K562 (cell line): Measurements from ENCODE around the gene MLIP. TPM values are rescaled to one million over a fixed set of nuclear protein-coding genes. Genes with fewer than 3 reads are reported as not detected.

Experiments used
- ATAC-seq: fragments of 200-7000 bp; cut with Tn5 transposase; 3 replicates; pipeline ENCODE4 v1.9.1; 2020; ENCODE audit warnings: moderate library complexity
- BruUV-seq: library from RNA; stranded (reverse); fragments of 400-500 nt; replicated peaks from 2 replicates; lab custom pipeline; 2021; lab: Mats Ljungman, UMichigan
- CTCF ChIA-PET: fragments of 300-600 bp; formaldehyde crosslinking; extraction: SDS; loops from one replicate; lab custom pipeline; 2021; ENCODE audit warnings: low intra/inter-chr PET ratio; lab: Yijun Ruan, JAX
- POLR2A ChIA-PET: fragments of 300-600, 350-650 bp; sonication (Branson Sonifier 250); formaldehyde crosslinking; extraction: SDS; loops from one replicate; lab custom pipeline; 2021; ENCODE audit warnings: antibody characterized with exemption, inconsistent platforms; lab: Yijun Ruan, JAX
- DNase-seq, 4 experiments: peaks; one replicate each; pipeline versions ENCODE4 v3.0.0 to v3.0.0-alpha.2; 2011 to 2018; ENCODE audit warnings: low spot score in 3 of 4, mixed read lengths in 3 of 4; ENCODE audit errors: extremely low read depth in 1 of 4
- FAIRE-seq: peaks from 2 replicates; lab custom pipeline; 2011; peaks lifted over from hg19 to GRCh38; lab: Jason Lieb, UNC
- H2AFZ ChIP-seq: 2 replicates; pipeline ENCODE4 v1.6.0; 2011; ENCODE audit warnings: low read depth, low read length, control low read depth, inconsistent platforms
- H3K27ac ChIP-seq: fragments of 200-600 bp; 3 replicates; pipeline ENCODE4 v1.8.0; 2011; ENCODE audit warnings: low read depth, mild to moderate bottlenecking, control low read depth, inconsistent platforms, low read length, moderate library complexity, mixed read lengths; ENCODE audit errors: extremely low read depth
- H3K27me3 ChIP-seq, 2 experiments: fragments of 300-600 bp in 1 of 2; 2 replicates in 1 of 2; 3 replicates in 1 of 2; pipeline versions ENCODE4 v1.6.0 to v1.8.0; 2011; ENCODE audit warnings: inconsistent platforms in 2 of 2, low read length in 2 of 2, mild to moderate bottlenecking in 1 of 2, mixed read lengths in 1 of 2, moderate library complexity in 1 of 2; ENCODE audit not compliant: control insufficient read depth in 2 of 2, insufficient read depth in 2 of 2
- H3K36me3 ChIP-seq: fragments of 300-600 bp; 3 replicates; pipeline ENCODE4 v1.8.0; 2011; ENCODE audit warnings: mild to moderate bottlenecking, low read length, inconsistent platforms; ENCODE audit not compliant: control insufficient read depth, insufficient read depth
- H3K4me1 ChIP-seq, 2 experiments: fragments of 200-600 bp in 1 of 2; replicated peaks in 1 of 2; 2 replicates in 1 of 2; 3 replicates in 1 of 2; pipeline versions ENCODE4 v1.5.1 to v1.8.0; 2011; ENCODE audit warnings: inconsistent platforms in 2 of 2, low read length in 2 of 2, mild to moderate bottlenecking in 1 of 2, mixed read lengths in 1 of 2, moderate library complexity in 1 of 2; ENCODE audit not compliant: control insufficient read depth in 2 of 2, insufficient read depth in 2 of 2
- H3K4me2 ChIP-seq: 2 replicates; pipeline ENCODE4 v1.6.1; 2011; ENCODE audit warnings: low read length, control low read depth, inconsistent platforms, mixed read lengths; ENCODE audit not compliant: insufficient read depth
- H3K4me3 ChIP-seq: fragments of 200-600 bp; sonication (generic), shearing (Covaris generic); 2 replicates; pipeline ENCODE4 v1.5.1; 2016; ENCODE audit warnings: control low read depth, inconsistent platforms
- H3K79me2 ChIP-seq: fragments of 200-600 bp; 3 replicates; pipeline ENCODE4 v1.8.0; 2011; ENCODE audit warnings: low read length, inconsistent platforms; ENCODE audit not compliant: control insufficient read depth, insufficient read depth
- H3K9ac ChIP-seq, 2 experiments: 2 replicates each; pipeline versions ENCODE4 v1.6.0 to v1.6.1; 2011; ENCODE audit warnings: low read depth in 2 of 2, low read length in 2 of 2, control low read depth in 1 of 2, inconsistent platforms in 1 of 2, mild to moderate bottlenecking in 1 of 2, mixed read lengths in 1 of 2; ENCODE audit not compliant: insufficient read depth in 1 of 2
- H3K9me1 ChIP-seq: one replicate; pipeline ENCODE4 v1.6.0; 2011; ENCODE audit warnings: inconsistent platforms, mild to moderate bottlenecking, low read length, moderate library complexity; ENCODE audit not compliant: control insufficient read depth, insufficient read depth
- H3K9me3 ChIP-seq: replicated peaks from 2 replicates; pipeline ENCODE4 v1.5.1; 2011; ENCODE audit warnings: low read depth, low read length, inconsistent platforms; ENCODE audit not compliant: control insufficient read depth, insufficient read depth
- H4K20me1 ChIP-seq: replicated peaks from 2 replicates; pipeline ENCODE4 v1.6.1; 2011; ENCODE audit warnings: low read length, inconsistent platforms, mixed read lengths; ENCODE audit not compliant: control insufficient read depth, insufficient read depth
- COPS2 ChIP-seq: fragments of 450-650 bp; conservative IDR thresholded peaks from 2 replicates; pipeline ENCODE4 v1.6.1; 2016; ENCODE audit warnings: mild to moderate bottlenecking, moderate library complexity
- CTBP1 ChIP-seq: fragments of 450-650 bp; IDR thresholded peaks from 2 replicates; pipeline ENCODE4 v1.6.1; 2016; ENCODE audit warnings: borderline replicate concordance
- E2F3 ChIP-seq: fragments of 250-450 bp; sonication (Bioruptor Pico); IDR thresholded peaks from 2 replicates; pipeline ENCODE4 v1.4.0; 2020; ENCODE audit warnings: mild to moderate bottlenecking
- FOXP1 ChIP-seq: sonication (generic); formaldehyde crosslinking; IDR thresholded peaks from 2 replicates; pipeline ENCODE4 v1.8.0; 2022; ENCODE audit warnings: mild to moderate bottlenecking, missing genetic modification reagents
- KLF1 ChIP-seq: fragments of 450-650 bp; IDR thresholded peaks from 2 replicates; pipeline ENCODE4 v1.6.1; 2016; ENCODE audit warnings: missing genetic modification characterization, missing compliant biosample characterization
- MAFK ChIP-seq: IDR thresholded peaks from 2 replicates; pipeline ENCODE4 v1.6.1; 2011; ENCODE audit warnings: low read length, improper control_type of control experiment
- NCOA2 ChIP-seq, 2 experiments: fragments of 450-650 bp; IDR thresholded peaks; 2 replicates each; pipeline ENCODE4 v1.6.1; 2018; ENCODE audit warnings: mild to moderate bottlenecking in 2 of 2, moderate library complexity in 1 of 2; ENCODE audit not compliant: partially characterized antibody in 2 of 2
- PCBP1 ChIP-seq: fragments of 200-400 bp; formaldehyde crosslinking; IDR thresholded peaks from 2 replicates; pipeline ENCODE4 v1.6.1; 2018; ENCODE audit warnings: mild to moderate bottlenecking, low read depth, low read length; ENCODE audit not compliant: poor library complexity, severe bottlenecking
- PHB ChIP-seq: fragments of 250-450 bp; sonication (Bioruptor Pico); IDR thresholded peaks from 2 replicates; pipeline ENCODE4 v1.5.0; 2021
- RAD21 ChIP-seq, 2 experiments: fragments of 250-450 bp in 1 of 2; fragments of 450-650 bp in 1 of 2; sonication (Bioruptor Pico) in 1 of 2; formaldehyde crosslinking in 1 of 2; IDR thresholded peaks in 1 of 2; conservative IDR thresholded peaks in 1 of 2; 2 replicates each; pipeline versions ENCODE4 v1.4.0 to v1.8.0; 2020 to 2022; ENCODE audit warnings: mild to moderate bottlenecking in 2 of 2, moderate library complexity in 1 of 2
- SRSF9 ChIP-seq: fragments of 200-400 bp; formaldehyde crosslinking; IDR thresholded peaks from 2 replicates; pipeline ENCODE4 v1.6.1; 2017; ENCODE audit warnings: low read depth, low read length, borderline replicate concordance
- TCFL5 ChIP-seq: fragments of 250-450 bp; sonication (Bioruptor Pico); conservative IDR thresholded peaks from 2 replicates; pipeline ENCODE4 v1.6.1; 2021; ENCODE audit warnings: mild to moderate bottlenecking, moderate library complexity, matching md5 sums
- ZNF282 ChIP-seq: sonication (generic); formaldehyde crosslinking; IDR thresholded peaks from 2 replicates; pipeline ENCODE4 v1.8.1; 2023; ENCODE audit warnings: missing genetic modification reagents
- ZNF445 ChIP-seq: fragments of 250-450 bp; sonication (Bioruptor Pico); IDR thresholded peaks from 2 replicates; pipeline ENCODE4 v1.4.0; 2020; ENCODE audit warnings: low read depth, mild to moderate bottlenecking, moderate library complexity
- ZNF695 ChIP-seq: fragments of 450-650 bp; formaldehyde crosslinking; IDR thresholded peaks from 2 replicates; pipeline ENCODE4 v1.4.0; 2020; ENCODE audit warnings: mild to moderate bottlenecking, moderate library complexity
- WGBS: fragments of 100-300 bp; shearing (Covaris generic); methylation state at CpG from one replicate; pipeline ENCODE4 v1.1.6; 2016; ENCODE audit warnings: low coverage, mixed read lengths; ENCODE audit not compliant: insufficient coverage; ENCODE audit errors: missing lambda C conversion rate; 5-methylcytosine and 5-hydroxymethylcytosine counted together
- in situ Hi-C: fragments of 300-500 bp; cut with MboI; formaldehyde crosslinking; loops from 4 replicates; pipeline ENCODE4 v1.15.0; 2018; ENCODE audit warnings: inconsistent platforms, mixed read lengths
- intact Hi-C: fragments of 100-400 bp; cut with micrococcal nuclease; formaldehyde crosslinking; loops from 2 replicates; pipeline ENCODE4 v1.14.2; 2022
- polyA plus RNA-seq, 8 experiments: library from polyadenylated mRNA; depleted of rRNA in 4 of 8; stranded (reverse) in 5 of 8; unstranded in 3 of 8; fragments of >200 nt; fragmentation: Nextera tagmentation in 2 of 8; fragmentation: Illumina TruSeq in 1 of 8; extraction: Ambion mirVana in 2 of 8; extraction: Trizol in 1 of 8; gene quantifications; 2 replicates each; pipeline versions ENCODE4 v1.2.1 to v1.2.3, GENCODE V29; 2011 to 2014; ENCODE audit warnings: inconsistent platforms in 1 of 8, missing spikeins in 1 of 8
- total RNA-seq, 7 experiments: library from RNA; depleted of rRNA in 6 of 7; stranded (reverse); fragments of >200 nt in 6 of 7; fragmentation: Illumina TruSeq in 2 of 7; extraction: Trizol in 2 of 7; gene quantifications; 2 replicates each; pipeline versions ENCODE4 v1.2.1 to v1.2.3, GENCODE V29; 2011 to 2021; ENCODE audit warnings: low replicate concordance in 1 of 7
- TF ChIP-seq, protein P1 (sequence below): fragments of 250-450 bp; sonication (Bioruptor Pico); IDR thresholded peaks from 2 replicates; pipeline ENCODE4 v1.5.0; 2021; ENCODE audit warnings: mild to moderate bottlenecking, borderline replicate concordance
- TF ChIP-seq, protein P2 (sequence below): fragments of 450-650 bp; IDR thresholded peaks from 2 replicates; pipeline ENCODE4 v1.6.1; 2014; ENCODE audit warnings: low read depth, mild to moderate bottlenecking, moderate library complexity, borderline replicate concordance
- TF ChIP-seq, protein P3 (sequence below): sonication (generic); formaldehyde crosslinking; IDR thresholded peaks from 2 replicates; pipeline ENCODE4 v1.8.1; 2023; ENCODE audit warnings: mild to moderate bottlenecking, missing genetic modification reagents, moderate library complexity
- TF ChIP-seq, protein P4 (sequence below): sonication (generic); formaldehyde crosslinking; IDR thresholded peaks from 2 replicates; pipeline ENCODE4 v1.9.0; 2022; ENCODE audit warnings: mild to moderate bottlenecking, missing genetic modification reagents

The MLIP gene
- total and polyA plus RNA-seq, 9 of the 15 experiments (the other 6 are each of a cell fraction or from before 2014, with no cell fraction given), result not detected

DNA sequence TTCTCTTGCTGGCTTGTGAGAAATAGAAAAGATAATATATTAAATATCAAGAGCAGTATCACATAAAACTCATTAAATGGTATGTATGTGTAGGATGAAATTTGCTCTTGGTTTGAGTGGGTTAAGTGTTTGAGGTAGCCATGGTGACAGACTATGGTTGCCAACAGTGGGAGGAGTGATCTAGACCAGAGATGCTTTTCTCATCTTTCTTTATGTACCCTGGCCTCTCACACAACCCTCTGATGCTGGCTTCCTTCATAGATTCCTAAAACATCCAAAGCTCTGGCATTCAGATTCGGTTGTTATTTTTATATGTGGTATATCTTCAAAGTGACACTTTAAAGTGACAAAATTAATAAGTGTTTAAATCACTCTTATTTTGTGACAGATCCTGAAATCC is 9.0 kb upstream of the MLIP start:
- no peak overlapping the region for H3K4me3 ChIP-seq
- intact Hi-C loops (no loop called here), in situ Hi-C loops (no loop called here)
- H3K9me3 ChIP-seq, result no peaks in the 10 kb centered on the region
- WGBS, result 0% methylated on average over 1 of the region's 1 CpG
- H2AFZ ChIP-seq, result no peak overlapping the region
- no peak overlapping the region for H3K27ac ChIP-seq
- DNase-seq, result no peak
- ChIA-PET POLR2A (no interaction called here), CTCF (no interaction called here)
- no peaks in the 10 kb centered on the region for H3K36me3 ChIP-seq
- no peaks in the 10 kb centered on the region for H4K20me1 ChIP-seq
- no peak for FAIRE-seq
- H3K4me2 ChIP-seq, result no peak overlapping the region
- no peaks in the 10 kb centered on the region for H3K4me1 ChIP-seq
- BruUV-seq, result no TSS peak
- no peak for ATAC-seq
- H3K9me1 ChIP-seq, result no peaks in the 10 kb centered on the region
- H3K9ac ChIP-seq, result no peak overlapping the region
- H3K79me2 ChIP-seq, result no peaks in the 10 kb centered on the region
- H3K27me3 ChIP-seq, result no peaks in the 10 kb centered on the region
- TF ChIP-seq COPS2 (no peak), NCOA2 (IDR thresholded peaks at IDR 0.05; ENCODE audit: partially characterized antibody in 2 of 2) (no peak), PCBP1 (no peak), ZNF282 (no peak), SRSF9 (no peak), ZNF695 (CRISPR knock-in tag) (no peak), FOXP1 (CRISPR knock-in tag) (no peak), E2F3 (CRISPR knock-in tag) (no peak), MAFK (no peak), ZNF445 (CRISPR knock-in tag) (no peak), CTBP1 (no peak), RAD21 (CRISPR knock-in tag; conservative IDR thresholded peaks at IDR 0.05 in 1 of 2, IDR thresholded peaks at IDR 0.05 in 1 of 2) (no peak), PHB (no peak), KLF1 (no peak), TCFL5 (CRISPR knock-in tag) (no peak)
- TF ChIP-seq, protein P1, sequence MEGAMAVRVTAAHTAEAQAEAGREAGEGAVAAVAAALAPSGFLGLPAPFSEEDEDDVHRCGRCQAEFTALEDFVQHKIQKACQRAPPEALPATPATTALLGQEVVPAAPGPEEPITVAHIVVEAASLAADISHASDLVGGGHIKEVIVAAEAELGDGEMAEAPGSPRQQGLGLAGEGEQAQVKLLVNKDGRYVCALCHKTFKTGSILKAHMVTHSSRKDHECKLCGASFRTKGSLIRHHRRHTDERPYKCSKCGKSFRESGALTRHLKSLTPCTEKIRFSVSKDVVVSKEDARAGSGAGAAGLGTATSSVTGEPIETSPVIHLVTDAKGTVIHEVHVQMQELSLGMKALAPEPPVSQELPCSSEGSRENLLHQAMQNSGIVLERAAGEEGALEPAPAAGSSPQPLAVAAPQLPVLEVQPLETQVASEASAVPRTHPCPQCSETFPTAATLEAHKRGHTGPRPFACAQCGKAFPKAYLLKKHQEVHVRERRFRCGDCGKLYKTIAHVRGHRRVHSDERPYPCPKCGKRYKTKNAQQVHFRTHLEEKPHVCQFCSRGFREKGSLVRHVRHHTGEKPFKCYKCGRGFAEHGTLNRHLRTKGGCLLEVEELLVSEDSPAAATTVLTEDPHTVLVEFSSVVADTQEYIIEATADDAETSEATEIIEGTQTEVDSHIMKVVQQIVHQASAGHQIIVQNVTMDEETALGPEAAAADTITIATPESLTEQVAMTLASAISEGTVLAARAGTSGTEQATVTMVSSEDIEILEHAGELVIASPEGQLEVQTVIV (CRISPR knock-in tag), result no peak
- TF ChIP-seq, protein P2, sequence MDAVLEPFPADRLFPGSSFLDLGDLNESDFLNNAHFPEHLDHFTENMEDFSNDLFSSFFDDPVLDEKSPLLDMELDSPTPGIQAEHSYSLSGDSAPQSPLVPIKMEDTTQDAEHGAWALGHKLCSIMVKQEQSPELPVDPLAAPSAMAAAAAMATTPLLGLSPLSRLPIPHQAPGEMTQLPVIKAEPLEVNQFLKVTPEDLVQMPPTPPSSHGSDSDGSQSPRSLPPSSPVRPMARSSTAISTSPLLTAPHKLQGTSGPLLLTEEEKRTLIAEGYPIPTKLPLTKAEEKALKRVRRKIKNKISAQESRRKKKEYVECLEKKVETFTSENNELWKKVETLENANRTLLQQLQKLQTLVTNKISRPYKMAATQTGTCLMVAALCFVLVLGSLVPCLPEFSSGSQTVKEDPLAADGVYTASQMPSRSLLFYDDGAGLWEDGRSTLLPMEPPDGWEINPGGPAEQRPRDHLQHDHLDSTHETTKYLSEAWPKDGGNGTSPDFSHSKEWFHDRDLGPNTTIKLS, result no peak
- TF ChIP-seq, protein P3, sequence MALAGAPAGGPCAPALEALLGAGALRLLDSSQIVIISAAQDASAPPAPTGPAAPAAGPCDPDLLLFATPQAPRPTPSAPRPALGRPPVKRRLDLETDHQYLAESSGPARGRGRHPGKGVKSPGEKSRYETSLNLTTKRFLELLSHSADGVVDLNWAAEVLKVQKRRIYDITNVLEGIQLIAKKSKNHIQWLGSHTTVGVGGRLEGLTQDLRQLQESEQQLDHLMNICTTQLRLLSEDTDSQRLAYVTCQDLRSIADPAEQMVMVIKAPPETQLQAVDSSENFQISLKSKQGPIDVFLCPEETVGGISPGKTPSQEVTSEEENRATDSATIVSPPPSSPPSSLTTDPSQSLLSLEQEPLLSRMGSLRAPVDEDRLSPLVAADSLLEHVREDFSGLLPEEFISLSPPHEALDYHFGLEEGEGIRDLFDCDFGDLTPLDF (CRISPR knock-in tag), result no peak
- TF ChIP-seq, protein P4, sequence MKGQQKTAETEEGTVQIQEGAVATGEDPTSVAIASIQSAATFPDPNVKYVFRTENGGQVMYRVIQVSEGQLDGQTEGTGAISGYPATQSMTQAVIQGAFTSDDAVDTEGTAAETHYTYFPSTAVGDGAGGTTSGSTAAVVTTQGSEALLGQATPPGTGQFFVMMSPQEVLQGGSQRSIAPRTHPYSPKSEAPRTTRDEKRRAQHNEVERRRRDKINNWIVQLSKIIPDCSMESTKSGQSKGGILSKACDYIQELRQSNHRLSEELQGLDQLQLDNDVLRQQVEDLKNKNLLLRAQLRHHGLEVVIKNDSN, result no peak
